Panc1 (cell line): ENCODE results near the gene WDR75. TPM values are rescaled to one million over a fixed set of nuclear protein-coding genes. Genes with fewer than 3 reads are reported as not detected.

Experiments used
- ATAC-seq: fragments of 200-7000 bp; cut with Tn5 transposase; 2 replicates; pipeline ENCODE4 v1.9.1; 2020; ENCODE audit warnings: mild to moderate bottlenecking, moderate library complexity
- BruUV-seq: library from RNA; stranded (reverse); fragments of 400-500 nt; replicated peaks from 2 replicates; lab custom pipeline; 2021; lab: Mats Ljungman, UMichigan
- CTCF ChIA-PET: fragments of 300-600 bp; sonication (Branson Sonifier 250); formaldehyde crosslinking; loops from one replicate; lab custom pipeline; 2022; ENCODE audit warnings: antibody characterized with exemption; lab: Charles Lee
- POLR2A ChIA-PET: fragments of 300-600 bp; sonication (Branson Sonifier 250); formaldehyde crosslinking; loops from one replicate; lab custom pipeline; 2022; ENCODE audit warnings: antibody characterized with exemption; lab: Charles Lee
- DNase-seq: peaks from one replicate; pipeline ENCODE4 v3.0.0-alpha.2; 2010; ENCODE audit warnings: low read depth, low spot score
- H3K27ac ChIP-seq: 2 replicates; pipeline ENCODE4 v1.5.1; 2011; ENCODE audit warnings: mild to moderate bottlenecking, low read length, inconsistent platforms
- H3K27me3 ChIP-seq: fragments of 200-500 bp; sonication (Bioruptor generic); 2 replicates; pipeline ENCODE4 v1.6.0; 2014; ENCODE audit warnings: low read length, inconsistent platforms; ENCODE audit not compliant: control insufficient read depth, insufficient read depth
- H3K36me3 ChIP-seq: fragments of 200-500 bp; sonication (Bioruptor generic); 2 replicates; pipeline ENCODE4 v1.5.1; 2014; ENCODE audit warnings: inconsistent platforms, mild to moderate bottlenecking, low read length, moderate library complexity; ENCODE audit not compliant: control insufficient read depth, insufficient read depth
- H3K4me1 ChIP-seq: 2 replicates; pipeline ENCODE4 v1.5.1; 2011; ENCODE audit warnings: inconsistent platforms, mild to moderate bottlenecking, low read length, moderate library complexity; ENCODE audit not compliant: control insufficient read depth, insufficient read depth
- H3K4me3 ChIP-seq, 2 experiments: 2 replicates each; pipeline ENCODE4 v1.5.1; 2011 to 2012; ENCODE audit warnings: low read depth in 2 of 2, low read length in 2 of 2, mild to moderate bottlenecking in 2 of 2, inconsistent platforms in 1 of 2, moderate library complexity in 1 of 2
- H3K9me3 ChIP-seq: fragments of 200-500 bp; sonication (Bioruptor generic); 2 replicates; pipeline ENCODE4 v1.5.1; 2014; ENCODE audit warnings: low read depth, mild to moderate bottlenecking, inconsistent platforms, low read length, moderate library complexity; ENCODE audit not compliant: control insufficient read depth, insufficient read depth
- POLR2AphosphoS5 ChIP-seq: IDR thresholded peaks from 2 replicates; pipeline ENCODE4 v1.6.1; 2012; ENCODE audit warnings: mild to moderate bottlenecking, low read depth, low read length, moderate library complexity
- REST ChIP-seq, 2 experiments: IDR thresholded peaks; 2 replicates each; pipeline ENCODE4 v1.6.1; 2011 to 2012; ENCODE audit warnings: low read depth in 2 of 2, control low read depth in 1 of 2, low read length in 1 of 2, mild to moderate bottlenecking in 1 of 2, moderate library complexity in 1 of 2; ENCODE audit not compliant: insufficient read depth in 1 of 2
- SIN3A ChIP-seq: IDR thresholded peaks from 2 replicates; pipeline ENCODE4 v1.6.1; 2012; ENCODE audit warnings: low read depth, mild to moderate bottlenecking, low read length, moderate library complexity, borderline replicate concordance; ENCODE audit not compliant: insufficient read depth
- TCF7L2 ChIP-seq: IDR thresholded peaks from 2 replicates; pipeline ENCODE4 v1.6.1; 2011; ENCODE audit warnings: mild to moderate bottlenecking, low read depth, low read length, inconsistent platforms
- in situ Hi-C: cut with HindIII; loops from 2 replicates; pipeline ENCODE4 v1.10.0; 2016; ENCODE audit warnings: low sequenced_read_pairs, low pct_unique_long_range_greater_than_20kb
- intact Hi-C: fragments of 100-400 bp; cut with micrococcal nuclease; formaldehyde crosslinking; loops from one replicate; pipeline ENCODE4 v1.10.0; 2022; ENCODE audit not compliant: unreplicated experiment
- total RNA-seq: library from RNA; stranded (reverse); gene quantifications from one replicate; pipeline ENCODE4 v1.2.1, GENCODE V29; 2021; ENCODE audit not compliant: unreplicated experiment
- TF ChIP-seq, protein P1 (sequence below): fragments of 450-650 bp; IDR thresholded peaks from 2 replicates; pipeline ENCODE4 v1.5.1; 2017; ENCODE audit warnings: mild to moderate bottlenecking

The WDR75 gene
- total RNA-seq, 1 experiment from 2014 or later, result 58.3 TPM

- no peak overlapping the region for H3K27ac ChIP-seq
- no peaks in the 10 kb centered on the region for H3K9me3 ChIP-seq
- TF ChIP-seq POLR2AphosphoS5 (no peak), SIN3A (no peak), REST (IDR thresholded peaks at IDR 0.05; ENCODE audit: insufficient read depth in 1 of 2, low read depth in 2 of 2, low read length in 1 of 2) (no peak)
- intact Hi-C loops, result no loop called here
- DNase-seq (no peak), ATAC-seq (no peak)
- BruUV-seq, result no TSS peak
- CTCF ChIA-PET, result no interaction called here
- H3K4me1 ChIP-seq, result no peaks in the 10 kb centered on the region; the same call in 1 of the 2 replicates
- in situ Hi-C loops, result no loop called here
- no peaks in the 10 kb centered on the region for H3K36me3 ChIP-seq
- H3K27me3 ChIP-seq, result peaks cover 10% of the 10 kb centered on the region
- POLR2A ChIA-PET, result no interaction called here
- H3K4me3 ChIP-seq, result no peak overlapping the region
Measured at GRCh38 chr2:189516546-189516945, 75.3 kb downstream of the WDR75 start.

- CTCF ChIA-PET, result no interaction called here
- intact Hi-C loops, result no loop called here
- TF ChIP-seq SIN3A, result no peak
- TF ChIP-seq TCF7L2, result no peak
- TF ChIP-seq POLR2AphosphoS5, result no peak
- TF ChIP-seq, protein P1, sequence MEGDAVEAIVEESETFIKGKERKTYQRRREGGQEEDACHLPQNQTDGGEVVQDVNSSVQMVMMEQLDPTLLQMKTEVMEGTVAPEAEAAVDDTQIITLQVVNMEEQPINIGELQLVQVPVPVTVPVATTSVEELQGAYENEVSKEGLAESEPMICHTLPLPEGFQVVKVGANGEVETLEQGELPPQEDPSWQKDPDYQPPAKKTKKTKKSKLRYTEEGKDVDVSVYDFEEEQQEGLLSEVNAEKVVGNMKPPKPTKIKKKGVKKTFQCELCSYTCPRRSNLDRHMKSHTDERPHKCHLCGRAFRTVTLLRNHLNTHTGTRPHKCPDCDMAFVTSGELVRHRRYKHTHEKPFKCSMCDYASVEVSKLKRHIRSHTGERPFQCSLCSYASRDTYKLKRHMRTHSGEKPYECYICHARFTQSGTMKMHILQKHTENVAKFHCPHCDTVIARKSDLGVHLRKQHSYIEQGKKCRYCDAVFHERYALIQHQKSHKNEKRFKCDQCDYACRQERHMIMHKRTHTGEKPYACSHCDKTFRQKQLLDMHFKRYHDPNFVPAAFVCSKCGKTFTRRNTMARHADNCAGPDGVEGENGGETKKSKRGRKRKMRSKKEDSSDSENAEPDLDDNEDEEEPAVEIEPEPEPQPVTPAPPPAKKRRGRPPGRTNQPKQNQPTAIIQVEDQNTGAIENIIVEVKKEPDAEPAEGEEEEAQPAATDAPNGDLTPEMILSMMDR, result no peak
- no peak for TF ChIP-seq REST (IDR thresholded peaks at IDR 0.05; ENCODE audit: insufficient read depth in 1 of 2, low read depth in 2 of 2, low read length in 1 of 2)
Measured at GRCh38 chr2:189517847-189518535, 76.7 kb downstream of the WDR75 start.

More at GRCh38 chr2:189517847-189518535, 76.7 kb downstream of the WDR75 start:
- DNase-seq (no peak), ATAC-seq (no peak)
- Histone ChIP-seq H3K4me1 (no peaks in the 10 kb centered on the region; the same call in 1 of the 2 replicates), H3K27me3 (peaks cover 7% of the 10 kb centered on the region), H3K27ac (no peak overlapping the region), H3K4me3 (no peak overlapping the region), H3K36me3 (no peaks in the 10 kb centered on the region), H3K9me3 (no peaks in the 10 kb centered on the region)
- in situ Hi-C loops, result no loop called here
- POLR2A ChIA-PET, result no interaction called here
- BruUV-seq, result no TSS peak
